ENCODE data around the gene CENPO.

DNA sequence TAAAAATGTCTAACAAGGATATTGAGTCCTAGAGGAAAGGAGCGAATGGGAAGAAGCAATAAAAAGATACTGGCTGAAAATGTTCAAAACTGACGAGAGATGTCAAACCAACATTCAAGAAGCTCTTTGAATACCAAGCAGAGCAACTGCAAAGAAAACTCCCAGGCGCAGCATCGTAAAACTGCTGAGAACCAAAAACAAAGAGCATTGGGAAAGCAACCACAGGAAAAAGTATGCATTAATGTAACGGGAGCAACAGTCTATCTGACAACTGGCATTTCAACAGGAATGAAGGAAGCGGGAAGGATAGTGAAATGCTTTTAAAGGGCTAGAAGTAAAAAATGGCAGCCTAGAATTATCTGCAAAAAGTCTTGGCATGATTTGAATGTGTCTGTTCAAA is 73.7 kb downstream of the CENPO start:
- TF ChIP-seq, protein P1, sequence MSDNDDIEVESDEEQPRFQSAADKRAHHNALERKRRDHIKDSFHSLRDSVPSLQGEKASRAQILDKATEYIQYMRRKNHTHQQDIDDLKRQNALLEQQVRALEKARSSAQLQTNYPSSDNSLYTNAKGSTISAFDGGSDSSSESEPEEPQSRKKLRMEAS (IDR thresholded peaks at IDR 0.05; ENCODE audit: insufficient read depth, insufficient read length): no peak
- TF ChIP-seq EZH2 (IDR thresholded peaks at IDR 0.05; ENCODE audit: borderline replicate concordance, low read depth, low read length, severe bottlenecking) (no peak), CTCF (IDR thresholded peaks at IDR 0.05; ENCODE audit: extremely low read depth in 1 of 2, insufficient read depth in 1 of 2, low read depth in 1 of 2, low read length in 2 of 2) (no peak), POLR2A (IDR thresholded peaks at IDR 0.05; ENCODE audit: low read depth, low read length) (no peak)

Measured in endothelial cell of umbilical vein (primary cell).